Measurements from ENCODE around the gene FOXF2. TPM values are rescaled to one million over a fixed set of nuclear protein-coding genes. Genes with fewer than 3 reads are reported as not detected.
A peak's percentile ranks its signal among the peaks of the same experiment; 100 is the strongest.

FOXF2 gene
- total and polyA plus RNA-seq, 4 donors, result 8.3 to 22.9 (median 14.3) TPM

- Histone ChIP-seq H3K9ac (ENCODE audit: insufficient read depth in 1 of 2, low read length in 2 of 2) (peak overlapping the region in 1 of 2 donors; percentile 88), H3K27me3 (ENCODE audit: control insufficient read depth in 3 of 3, insufficient read depth in 3 of 3, low read length in 2 of 3) (peaks cover 13 to 55% (median 13%) of the 10 kb centered on the region in 3 donors), H3K27ac (ENCODE audit: low read depth in 1 of 2, low read length in 1 of 2) (peak overlapping the region in 1 of 2 donors; percentile 4), H3K36me3 (ENCODE audit: control insufficient read depth in 4 of 4, insufficient read depth in 4 of 4, low read length in 4 of 4) (peaks cover 0 to 28% (median 0%) of the 10 kb centered on the region in 4 donors), H3K9me3 (ENCODE audit: control insufficient read depth in 4 of 4, insufficient read depth in 3 of 4, low read length in 3 of 4) (peaks cover 0 to 4% (median 0%) of the 10 kb centered on the region in 4 donors), H3K4me3 (no peak overlapping the region), H3K4me1 (ENCODE audit: control insufficient read depth in 5 of 5, insufficient read depth in 5 of 5, low read length in 5 of 5) (peaks cover 0 to 41% (median 14%) of the 10 kb centered on the region in 5 donors)
- peak; percentile 84 to 95 (median 90) for DNase-seq
- ATAC-seq (ENCODE audit: insufficient read depth, low FRiP score), result no peak
- WGBS, 2 donors, result 12 to 14% methylated on average over 19 to 20 of the region's 20 CpGs
- TF ChIP-seq CTCF (IDR thresholded peaks at IDR 0.05; ENCODE audit: control extremely low read depth, extremely low read depth), result no peak
Observed at GRCh38 chr6:1387876-1388629, 1.3 kb upstream of the FOXF2 start.

GRCh38 chr6:1388630-1389368 lies 577 bp upstream of the FOXF2 start:
- Histone ChIP-seq H3K36me3 (ENCODE audit: control insufficient read depth in 4 of 4, insufficient read depth in 4 of 4, low read length in 4 of 4) (peaks cover 0 to 34% (median 0%) of the 10 kb centered on the region in 4 donors), H3K27me3 (ENCODE audit: control insufficient read depth in 3 of 3, insufficient read depth in 3 of 3, low read length in 2 of 3) (peaks cover 13 to 55% (median 15%) of the 10 kb centered on the region in 3 donors), H3K27ac (ENCODE audit: low read depth in 1 of 2, low read length in 1 of 2) (peak overlapping the region in 1 of 2 donors; percentile 66), H3K4me1 (ENCODE audit: control insufficient read depth in 5 of 5, insufficient read depth in 5 of 5, low read length in 5 of 5) (peaks cover 0 to 38% (median 16%) of the 10 kb centered on the region in 5 donors), H3K9ac (ENCODE audit: insufficient read depth in 1 of 2, low read length in 2 of 2) (peak overlapping the region in 1 of 2 donors; percentile 45), H3K4me3 (no peak overlapping the region), H3K9me3 (ENCODE audit: control insufficient read depth in 4 of 4, insufficient read depth in 3 of 4, low read length in 3 of 4) (peaks cover 0 to 6% (median 0%) of the 10 kb centered on the region in 4 donors)
- no peak for TF ChIP-seq CTCF (IDR thresholded peaks at IDR 0.05; ENCODE audit: control extremely low read depth, extremely low read depth)
- ATAC-seq (ENCODE audit: insufficient read depth, low FRiP score), result no peak
- DNase-seq, result peak in 2 of 3 donors; percentile 34 to 57
- 4 to 6% methylated on average over 29 to 36 of the region's 36 CpGs for WGBS, 2 donors

GRCh38 chr6:1390133-1390945 lies 963 bp downstream of the FOXF2 start:
- Histone ChIP-seq H3K9ac (ENCODE audit: insufficient read depth in 1 of 2, low read length in 2 of 2) (peak overlapping the region in 1 of 2 donors; percentile 32), H3K4me1 (ENCODE audit: control insufficient read depth in 5 of 5, insufficient read depth in 5 of 5, low read length in 5 of 5) (peaks cover 0 to 36% (median 16%) of the 10 kb centered on the region in 5 donors), H3K27me3 (ENCODE audit: control insufficient read depth in 3 of 3, insufficient read depth in 3 of 3, low read length in 2 of 3) (peaks cover 11 to 59% (median 22%) of the 10 kb centered on the region in 3 donors), H3K9me3 (ENCODE audit: control insufficient read depth in 4 of 4, insufficient read depth in 3 of 4, low read length in 3 of 4) (peaks cover 0 to 4% (median 0%) of the 10 kb centered on the region in 4 donors), H3K36me3 (ENCODE audit: control insufficient read depth in 4 of 4, insufficient read depth in 4 of 4, low read length in 4 of 4) (peaks cover 0 to 38% (median 3%) of the 10 kb centered on the region in 4 donors), H3K4me3 (peak overlapping the region; percentile 51), H3K27ac (ENCODE audit: low read depth in 1 of 2, low read length in 1 of 2) (peak overlapping the region in 1 of 2 donors; percentile 79)
- 1 to 2% methylated on average over 84 to 106 of the region's 106 CpGs for WGBS, 2 donors
- no peak for TF ChIP-seq CTCF (IDR thresholded peaks at IDR 0.05; ENCODE audit: control extremely low read depth, extremely low read depth)
- DNase-seq, result peak in 2 of 3 donors; percentile 35 to 38
- ATAC-seq (ENCODE audit: insufficient read depth, low FRiP score), result no peak

All from lung (tissue), 12 donors.